ENCODE measurements around the gene GNAS.

GNAS gene

GRCh38 chr20:58880994-58881752 lies 28.7 kb downstream of the GNAS start:
- Histone ChIP-seq H3K9me3 (ENCODE audit: control insufficient read depth in 2 of 2, low read length in 2 of 2) (no peaks in the 10 kb centered on the region), H3K27me3 (ENCODE audit: control insufficient read depth in 1 of 2, insufficient read depth in 2 of 2, low read length in 2 of 2) (no peaks in the 10 kb centered on the region), H3K4me1 (ENCODE audit: control insufficient read depth, insufficient read depth, low read length) (no peaks in the 10 kb centered on the region), H3K9ac (ENCODE audit: low read length in 2 of 2) (no peak overlapping the region), H3K4me3 (ENCODE audit: low read length in 2 of 2) (no peak overlapping the region), H3K36me3 (ENCODE audit: control insufficient read depth in 2 of 2, insufficient read depth in 2 of 2, low read length in 2 of 2) (no peaks in the 10 kb centered on the region), H3K27ac (ENCODE audit: low read length) (no peak overlapping the region)

- Histone ChIP-seq H3K4me3 (ENCODE audit: low read length in 2 of 2) (no peak overlapping the region), H3K9ac (ENCODE audit: low read length in 2 of 2) (no peak overlapping the region), H3K36me3 (ENCODE audit: control insufficient read depth in 2 of 2, insufficient read depth in 2 of 2, low read length in 2 of 2) (no peaks in the 10 kb centered on the region), H3K9me3 (ENCODE audit: control insufficient read depth in 2 of 2, low read length in 2 of 2) (no peaks in the 10 kb centered on the region), H3K27me3 (ENCODE audit: control insufficient read depth in 1 of 2, insufficient read depth in 2 of 2, low read length in 2 of 2) (no peaks in the 10 kb centered on the region), H3K4me1 (ENCODE audit: control insufficient read depth, insufficient read depth, low read length) (no peaks in the 10 kb centered on the region), H3K27ac (ENCODE audit: low read length) (no peak overlapping the region)
Measured at GRCh38 chr20:58882704-58883089, 30.2 kb downstream of the GNAS start.

GRCh38 chr20:58883241-58883691 lies 30.8 kb downstream of the GNAS start:
- no peaks in the 10 kb centered on the region for H3K4me1 ChIP-seq (ENCODE audit: control insufficient read depth, insufficient read depth, low read length)
- H3K9me3 ChIP-seq (ENCODE audit: control insufficient read depth in 2 of 2, low read length in 2 of 2) = no peaks in the 10 kb centered on the region
- H3K36me3 ChIP-seq (ENCODE audit: control insufficient read depth in 2 of 2, insufficient read depth in 2 of 2, low read length in 2 of 2) = no peaks in the 10 kb centered on the region
- H3K9ac ChIP-seq (ENCODE audit: low read length in 2 of 2) = no peak overlapping the region
- H3K27me3 ChIP-seq (ENCODE audit: control insufficient read depth in 1 of 2, insufficient read depth in 2 of 2, low read length in 2 of 2) = no peaks in the 10 kb centered on the region
- H3K4me3 ChIP-seq (ENCODE audit: low read length in 2 of 2) = no peak overlapping the region
- no peak overlapping the region for H3K27ac ChIP-seq (ENCODE audit: low read length)

- no peaks in the 10 kb centered on the region for H3K4me1 ChIP-seq (ENCODE audit: control insufficient read depth, insufficient read depth, low read length)
- H3K9me3 ChIP-seq (ENCODE audit: control insufficient read depth in 2 of 2, low read length in 2 of 2) = no peaks in the 10 kb centered on the region
- no peak overlapping the region for H3K27ac ChIP-seq (ENCODE audit: low read length)
- H3K27me3 ChIP-seq (ENCODE audit: control insufficient read depth in 1 of 2, insufficient read depth in 2 of 2, low read length in 2 of 2) = no peaks in the 10 kb centered on the region
- no peak overlapping the region for H3K4me3 ChIP-seq (ENCODE audit: low read length in 2 of 2)
- no peak overlapping the region for H3K9ac ChIP-seq (ENCODE audit: low read length in 2 of 2)
- H3K36me3 ChIP-seq (ENCODE audit: control insufficient read depth in 2 of 2, insufficient read depth in 2 of 2, low read length in 2 of 2) = no peaks in the 10 kb centered on the region
Measured at GRCh38 chr20:58884966-58885365, 32.5 kb downstream of the GNAS start.

GRCh38 chr20:58886546-58886945 lies 34.0 kb downstream of the GNAS start:
- Histone ChIP-seq H3K27ac (ENCODE audit: low read length) (no peak overlapping the region), H3K9ac (ENCODE audit: low read length in 2 of 2) (no peak overlapping the region), H3K4me1 (ENCODE audit: control insufficient read depth, insufficient read depth, low read length) (peaks cover 3% of the 10 kb centered on the region), H3K4me3 (ENCODE audit: low read length in 2 of 2) (no peak overlapping the region), H3K27me3 (ENCODE audit: control insufficient read depth in 1 of 2, insufficient read depth in 2 of 2, low read length in 2 of 2) (no peaks in the 10 kb centered on the region), H3K36me3 (ENCODE audit: control insufficient read depth in 2 of 2, insufficient read depth in 2 of 2, low read length in 2 of 2) (no peaks in the 10 kb centered on the region), H3K9me3 (ENCODE audit: control insufficient read depth in 2 of 2, low read length in 2 of 2) (no peaks in the 10 kb centered on the region)

GRCh38 chr20:58888103-58888502 lies 35.6 kb downstream of the GNAS start:
- Histone ChIP-seq H3K9me3 (ENCODE audit: control insufficient read depth in 2 of 2, low read length in 2 of 2) (no peaks in the 10 kb centered on the region), H3K36me3 (ENCODE audit: control insufficient read depth in 2 of 2, insufficient read depth in 2 of 2, low read length in 2 of 2) (no peaks in the 10 kb centered on the region), H3K27ac (ENCODE audit: low read length) (no peak overlapping the region), H3K4me3 (ENCODE audit: low read length in 2 of 2) (peak overlapping the region; percentile 81 to 85), H3K4me1 (ENCODE audit: control insufficient read depth, insufficient read depth, low read length) (peaks cover 3% of the 10 kb centered on the region), H3K9ac (ENCODE audit: low read length in 2 of 2) (peak overlapping the region; percentile 64 to 75), H3K27me3 (ENCODE audit: control insufficient read depth in 1 of 2, insufficient read depth in 2 of 2, low read length in 2 of 2) (no peaks in the 10 kb centered on the region)

- Histone ChIP-seq H3K27ac (ENCODE audit: low read length) (no peak overlapping the region), H3K27me3 (ENCODE audit: control insufficient read depth in 1 of 2, insufficient read depth in 2 of 2, low read length in 2 of 2) (no peaks in the 10 kb centered on the region), H3K4me3 (ENCODE audit: low read length in 2 of 2) (peak overlapping the region; percentile 81 to 85), H3K4me1 (ENCODE audit: control insufficient read depth, insufficient read depth, low read length) (peaks cover 8% of the 10 kb centered on the region), H3K36me3 (ENCODE audit: control insufficient read depth in 2 of 2, insufficient read depth in 2 of 2, low read length in 2 of 2) (no peaks in the 10 kb centered on the region), H3K9me3 (ENCODE audit: control insufficient read depth in 2 of 2, low read length in 2 of 2) (no peaks in the 10 kb centered on the region), H3K9ac (ENCODE audit: low read length in 2 of 2) (peak overlapping the region; percentile 64 to 75)
Measured at GRCh38 chr20:58888521-58889333, 36.2 kb downstream of the GNAS start.

GRCh38 chr20:58889334-58889760 lies 36.8 kb downstream of the GNAS start:
- Histone ChIP-seq H3K4me1 (ENCODE audit: control insufficient read depth, insufficient read depth, low read length) (peaks cover 14% of the 10 kb centered on the region), H3K27ac (ENCODE audit: low read length) (no peak overlapping the region), H3K36me3 (ENCODE audit: control insufficient read depth in 2 of 2, insufficient read depth in 2 of 2, low read length in 2 of 2) (no peaks in the 10 kb centered on the region), H3K9me3 (ENCODE audit: control insufficient read depth in 2 of 2, low read length in 2 of 2) (no peaks in the 10 kb centered on the region), H3K9ac (ENCODE audit: low read length in 2 of 2) (peak overlapping the region in 1 of 2 donors; percentile 28), H3K4me3 (ENCODE audit: low read length in 2 of 2) (peak overlapping the region; percentile 57 to 81), H3K27me3 (ENCODE audit: control insufficient read depth in 1 of 2, insufficient read depth in 2 of 2, low read length in 2 of 2) (no peaks in the 10 kb centered on the region)

GRCh38 chr20:58889798-58890517 lies 37.4 kb downstream of the GNAS start:
- H3K27me3 ChIP-seq (ENCODE audit: control insufficient read depth in 1 of 2, insufficient read depth in 2 of 2, low read length in 2 of 2) = no peaks in the 10 kb centered on the region
- peak overlapping the region; percentile 70 to 74 for H3K9ac ChIP-seq (ENCODE audit: low read length in 2 of 2)
- no peaks in the 10 kb centered on the region for H3K9me3 ChIP-seq (ENCODE audit: control insufficient read depth in 2 of 2, low read length in 2 of 2)
- peak overlapping the region; percentile 69 to 81 for H3K4me3 ChIP-seq (ENCODE audit: low read length in 2 of 2)
- H3K27ac ChIP-seq (ENCODE audit: low read length) = peak overlapping the region; percentile 85
- H3K4me1 ChIP-seq (ENCODE audit: control insufficient read depth, insufficient read depth, low read length) = peaks cover 20% of the 10 kb centered on the region
- H3K36me3 ChIP-seq (ENCODE audit: control insufficient read depth in 2 of 2, insufficient read depth in 2 of 2, low read length in 2 of 2) = no peaks in the 10 kb centered on the region

- peak overlapping the region; percentile 69 to 81 for H3K4me3 ChIP-seq (ENCODE audit: low read length in 2 of 2)
- H3K36me3 ChIP-seq (ENCODE audit: control insufficient read depth in 2 of 2, insufficient read depth in 2 of 2, low read length in 2 of 2) = no peaks in the 10 kb centered on the region
- no peaks in the 10 kb centered on the region for H3K27me3 ChIP-seq (ENCODE audit: control insufficient read depth in 1 of 2, insufficient read depth in 2 of 2, low read length in 2 of 2)
- H3K9me3 ChIP-seq (ENCODE audit: control insufficient read depth in 2 of 2, low read length in 2 of 2) = no peaks in the 10 kb centered on the region
- peak overlapping the region; percentile 85 for H3K27ac ChIP-seq (ENCODE audit: low read length)
- peaks cover 27% of the 10 kb centered on the region for H3K4me1 ChIP-seq (ENCODE audit: control insufficient read depth, insufficient read depth, low read length)
- peak overlapping the region; percentile 70 to 74 for H3K9ac ChIP-seq (ENCODE audit: low read length in 2 of 2)
Measured at GRCh38 chr20:58890518-58891085, 38.1 kb downstream of the GNAS start.
